GM06990 (cell line): ENCODE results near the gene POGLUT3.

Experiments used
- DNase-seq: peaks from one replicate; pipeline ENCODE4 v3.0.0-alpha.2; 2011; ENCODE audit not compliant: insufficient read length; ENCODE audit errors: extremely low read depth
- H3K27me3 ChIP-seq: replicated peaks from 2 replicates; pipeline ENCODE4 v1.6.0; 2011; ENCODE audit warnings: low read length; ENCODE audit not compliant: control insufficient read depth, insufficient read depth
- H3K36me3 ChIP-seq: 2 replicates; pipeline ENCODE4 v1.5.1; 2011; ENCODE audit warnings: low read length; ENCODE audit not compliant: control insufficient read depth, insufficient read depth
- H3K4me3 ChIP-seq: replicated peaks from 2 replicates; pipeline ENCODE4 v1.5.1; 2011; ENCODE audit warnings: low read depth, mild to moderate bottlenecking, control low read depth, low read length
- TF ChIP-seq, protein P1 (sequence below): IDR thresholded peaks from 2 replicates; pipeline ENCODE4 v1.5.1; 2011; ENCODE audit warnings: low read length, control low read depth, mild to moderate bottlenecking, inconsistent platforms; ENCODE audit not compliant: insufficient read depth, poor library complexity, severe bottlenecking

Gene POGLUT3

DNA sequence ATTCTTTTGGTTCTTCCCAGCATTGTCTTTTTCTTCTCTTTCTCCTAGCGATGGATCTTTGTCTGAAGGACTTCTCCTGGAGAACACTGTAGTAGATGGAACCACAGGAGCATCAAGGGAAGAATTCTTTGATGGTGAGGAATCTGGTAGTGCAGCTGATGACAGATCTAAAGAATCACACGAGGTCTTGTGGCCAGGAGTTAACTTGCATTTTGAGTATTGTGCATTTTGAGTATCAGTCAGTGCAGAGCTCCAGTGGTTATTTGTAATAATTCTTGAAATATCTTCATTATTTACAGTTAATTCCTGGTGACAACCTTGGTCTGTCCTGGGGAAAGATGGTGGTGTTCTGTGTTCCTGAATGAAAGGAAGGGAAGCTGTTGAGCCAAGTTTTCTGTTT is 14.5 kb upstream of the POGLUT3 start:
- Histone ChIP-seq H3K4me3 (no peak overlapping the region), H3K27me3 (no peaks in the 10 kb centered on the region; the same call in 1 of the 2 replicates), H3K36me3 (no peaks in the 10 kb centered on the region)
- TF ChIP-seq, protein P1, sequence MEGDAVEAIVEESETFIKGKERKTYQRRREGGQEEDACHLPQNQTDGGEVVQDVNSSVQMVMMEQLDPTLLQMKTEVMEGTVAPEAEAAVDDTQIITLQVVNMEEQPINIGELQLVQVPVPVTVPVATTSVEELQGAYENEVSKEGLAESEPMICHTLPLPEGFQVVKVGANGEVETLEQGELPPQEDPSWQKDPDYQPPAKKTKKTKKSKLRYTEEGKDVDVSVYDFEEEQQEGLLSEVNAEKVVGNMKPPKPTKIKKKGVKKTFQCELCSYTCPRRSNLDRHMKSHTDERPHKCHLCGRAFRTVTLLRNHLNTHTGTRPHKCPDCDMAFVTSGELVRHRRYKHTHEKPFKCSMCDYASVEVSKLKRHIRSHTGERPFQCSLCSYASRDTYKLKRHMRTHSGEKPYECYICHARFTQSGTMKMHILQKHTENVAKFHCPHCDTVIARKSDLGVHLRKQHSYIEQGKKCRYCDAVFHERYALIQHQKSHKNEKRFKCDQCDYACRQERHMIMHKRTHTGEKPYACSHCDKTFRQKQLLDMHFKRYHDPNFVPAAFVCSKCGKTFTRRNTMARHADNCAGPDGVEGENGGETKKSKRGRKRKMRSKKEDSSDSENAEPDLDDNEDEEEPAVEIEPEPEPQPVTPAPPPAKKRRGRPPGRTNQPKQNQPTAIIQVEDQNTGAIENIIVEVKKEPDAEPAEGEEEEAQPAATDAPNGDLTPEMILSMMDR = no peak
- no peak for DNase-seq

DNA sequence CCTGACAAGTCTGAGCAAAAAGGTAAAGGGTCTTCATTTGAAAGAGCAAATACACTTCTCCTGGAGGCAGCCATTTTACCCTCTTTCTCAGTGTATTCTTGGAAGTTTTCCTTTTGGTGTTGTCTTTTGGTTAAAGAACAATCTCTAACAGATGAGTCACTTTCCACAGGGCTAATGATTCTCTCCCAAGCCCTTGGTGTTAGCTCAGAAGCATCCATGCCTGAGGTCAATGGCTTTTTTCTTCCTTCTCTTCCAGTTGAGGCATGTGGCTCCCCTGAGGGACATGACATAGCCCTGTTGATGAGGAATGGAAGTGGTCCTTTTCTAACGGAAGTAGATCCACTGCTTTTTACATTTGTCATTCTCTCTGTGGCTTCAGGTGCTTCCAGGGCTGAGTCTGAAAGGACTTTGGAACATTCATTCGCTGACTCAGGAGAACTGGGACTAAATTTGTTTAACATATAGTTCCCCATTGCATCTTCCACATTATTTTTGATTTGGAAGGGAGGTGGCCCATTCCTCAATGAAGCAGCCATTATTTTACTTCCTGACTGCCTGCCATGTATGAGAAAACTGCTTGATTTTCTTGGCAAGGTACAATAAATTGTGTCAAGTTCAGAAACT is 13.8 kb upstream of the POGLUT3 start:
- Histone ChIP-seq H3K27me3 (no peaks in the 10 kb centered on the region; the same call in 1 of the 2 replicates), H3K36me3 (no peaks in the 10 kb centered on the region), H3K4me3 (no peak overlapping the region)
- DNase-seq = no peak
- TF ChIP-seq, protein P1 = no peak

DNA sequence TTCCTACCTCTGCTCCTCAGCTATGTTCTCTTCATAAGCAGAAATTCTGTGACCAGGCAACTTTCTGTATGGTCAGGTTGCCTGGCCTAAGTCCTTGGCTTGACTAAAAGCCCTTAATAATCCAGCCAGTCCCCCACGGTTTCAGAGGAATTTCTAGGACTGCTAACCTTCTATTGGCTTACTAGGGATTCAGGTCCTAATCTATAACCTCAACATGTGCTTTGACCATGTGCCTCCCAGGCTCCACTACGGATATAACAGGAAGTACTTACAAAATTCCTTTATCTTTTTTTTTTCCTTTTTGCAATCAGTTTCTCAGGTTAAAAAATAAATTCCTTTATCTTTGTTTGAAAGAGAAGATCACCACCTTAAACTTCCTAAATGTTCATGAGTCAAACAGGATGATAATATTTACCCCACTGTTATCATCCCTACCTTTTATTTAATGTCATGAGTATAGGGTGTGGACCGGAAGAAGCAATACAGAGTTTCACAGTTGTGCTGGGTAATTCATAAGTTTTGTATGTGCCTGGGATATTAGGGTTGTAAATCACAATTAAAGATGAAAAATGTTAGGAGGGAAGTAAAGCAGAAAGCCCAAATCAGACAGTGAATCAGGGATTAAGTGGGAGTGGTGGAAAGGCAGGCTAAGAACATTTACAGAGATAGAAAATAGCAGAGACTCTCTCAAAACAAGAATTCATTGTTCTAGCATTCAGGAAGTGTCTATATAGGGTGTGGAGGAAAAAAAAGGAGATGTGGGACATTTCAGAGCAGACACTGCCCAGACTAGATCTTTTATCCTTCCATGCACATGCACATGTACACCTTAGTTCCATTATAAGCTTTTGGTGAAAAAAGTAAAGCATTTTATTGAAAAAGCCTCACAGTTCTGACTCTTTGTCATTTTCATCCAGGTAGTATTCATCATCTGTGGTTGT is 10.7 kb upstream of the POGLUT3 start:
- Histone ChIP-seq H3K36me3 (no peaks in the 10 kb centered on the region), H3K27me3 (no peaks in the 10 kb centered on the region; the same call in 1 of the 2 replicates), H3K4me3 (no peak overlapping the region)
- no peak for DNase-seq
- TF ChIP-seq, protein P1 = no peak

DNA sequence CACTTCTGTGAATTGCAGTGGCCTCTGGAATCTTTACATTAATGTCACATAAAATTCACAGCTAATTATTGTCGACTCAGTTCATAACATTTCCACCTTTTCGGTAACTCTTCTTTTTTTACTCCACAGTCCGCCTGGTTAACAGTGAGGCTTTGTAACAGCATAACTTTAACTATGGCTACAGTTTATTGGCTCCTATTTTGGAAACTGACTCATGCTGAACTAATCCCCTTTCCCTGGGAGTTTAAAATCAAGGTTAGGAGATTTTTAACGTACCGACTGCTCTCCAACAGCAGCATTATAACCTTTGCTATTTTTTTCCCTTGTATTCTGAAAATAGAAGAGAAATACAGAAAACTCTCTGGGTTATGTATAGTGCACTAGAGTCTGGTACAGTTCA is 3.2 kb upstream of the POGLUT3 start:
- Histone ChIP-seq H3K27me3 (no peaks in the 10 kb centered on the region; the same call in 1 of the 2 replicates), H3K36me3 (no peaks in the 10 kb centered on the region), H3K4me3 (no peak overlapping the region)
- TF ChIP-seq, protein P1 = no peak
- no peak for DNase-seq

DNA sequence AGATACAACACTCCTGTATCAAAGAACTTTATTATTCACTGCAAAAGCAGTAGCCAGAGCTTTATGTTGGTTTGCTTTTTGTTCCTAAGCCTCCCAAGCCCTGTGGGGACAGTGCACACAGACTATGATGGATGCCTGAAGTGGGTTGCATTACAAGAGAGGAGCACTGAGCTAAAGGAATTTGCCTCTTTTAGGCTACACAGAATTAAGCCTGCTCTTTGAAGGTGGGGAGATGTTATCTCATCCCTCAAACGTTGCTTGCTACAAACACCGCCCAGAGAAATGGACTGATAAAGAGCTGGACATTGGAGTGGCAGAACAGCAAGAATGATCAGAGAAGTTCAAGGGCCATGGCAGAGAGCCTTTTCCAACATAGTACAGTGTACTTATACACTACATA is 2.5 kb upstream of the POGLUT3 start:
- H3K4me3 ChIP-seq = no peak overlapping the region

More for the DNA sequence above, 2.5 kb upstream of the POGLUT3 start:
- H3K27me3 ChIP-seq = no peaks in the 10 kb centered on the region; the same call in 1 of the 2 replicates
- no peak for DNase-seq
- H3K36me3 ChIP-seq = no peaks in the 10 kb centered on the region
- TF ChIP-seq, protein P1 = no peak
